Mucosa of stomach (tissue), 1 donor: Measurements from ENCODE around the gene RAP1A.
"Not testable (repeated sequence)": the region's sequence is repeated elsewhere in the genome, so short reads cannot be mapped to it uniquely, and the experiment has no call there.

Experiments used
- H3K27me3 ChIP-seq: one replicate; pipeline ENCODE4 v1.7.0; 2013; ENCODE audit warnings: mild to moderate bottlenecking, low read length; ENCODE audit not compliant: control insufficient read depth, insufficient read depth
- H3K36me3 ChIP-seq: one replicate; pipeline ENCODE4 v1.7.0; 2013; ENCODE audit warnings: low read length; ENCODE audit not compliant: control insufficient read depth, insufficient read depth
- H3K4me1 ChIP-seq: one replicate; pipeline ENCODE4 v1.7.0; 2013; ENCODE audit warnings: mild to moderate bottlenecking, low read length; ENCODE audit not compliant: control insufficient read depth, insufficient read depth
- H3K4me3 ChIP-seq: one replicate; pipeline ENCODE4 v1.7.0; 2013; ENCODE audit warnings: low read length
- H3K9ac ChIP-seq: one replicate; pipeline ENCODE4 v1.7.0; 2013; ENCODE audit warnings: mild to moderate bottlenecking, low read length, moderate library complexity
- H3K9me3 ChIP-seq: one replicate; pipeline ENCODE4 v1.7.0; 2013; ENCODE audit warnings: mild to moderate bottlenecking, low read length, moderate library complexity; ENCODE audit not compliant: control insufficient read depth
- donor health status: Pancreatic carcinoma.

RAP1A gene

GRCh38 chr1:111738133-111738435 lies 118.5 kb downstream of the RAP1A start:
- H3K4me3 ChIP-seq: peak overlapping the region; percentile 51
- H3K9me3 ChIP-seq: no peaks in the 10 kb centered on the region
- no peaks in the 10 kb centered on the region for H3K36me3 ChIP-seq
- H3K27me3 ChIP-seq: peaks cover 42% of the 10 kb centered on the region
- peaks cover 37% of the 10 kb centered on the region for H3K4me1 ChIP-seq
- peak overlapping the region; percentile 64 for H3K9ac ChIP-seq

- H3K36me3 ChIP-seq: no peaks in the 10 kb centered on the region
- peaks cover 32% of the 10 kb centered on the region for H3K4me1 ChIP-seq
- peak overlapping the region; percentile 51 for H3K4me3 ChIP-seq
- H3K9ac ChIP-seq: peak overlapping the region; percentile 64
- no peaks in the 10 kb centered on the region for H3K9me3 ChIP-seq
- peaks cover 42% of the 10 kb centered on the region for H3K27me3 ChIP-seq
Measured at GRCh38 chr1:111738436-111739193, 119.0 kb downstream of the RAP1A start.

GRCh38 chr1:111739194-111739924 lies 119.8 kb downstream of the RAP1A start, which contains the start of gene INKA2:
Gene INKA2 (minus strand): TSS chr1:111739395. CDS start chr1:111739242, 153 bp downstream.
- Histone ChIP-seq H3K27me3 (peaks cover 42% of the 10 kb centered on the region), H3K9ac (peak within 1 kb of the TSS; percentile 64), H3K4me1 (peaks cover 25% of the 10 kb centered on the region)

GRCh38 chr1:111739925-111740765 lies 120.6 kb downstream of the RAP1A start:
- Histone ChIP-seq H3K4me3 (peak overlapping the region; percentile 51), H3K36me3 (no peaks in the 10 kb centered on the region), H3K4me1 (peaks cover 21% of the 10 kb centered on the region), H3K9ac (peak overlapping the region; percentile 39), H3K9me3 (no peaks in the 10 kb centered on the region), H3K27me3 (peaks cover 42% of the 10 kb centered on the region)

More at GRCh38 chr1:111739194-111739924, 119.8 kb downstream of the RAP1A start, which contains the start of gene INKA2:
- Histone ChIP-seq H3K36me3 (no peaks in the 10 kb centered on the region), H3K9me3 (no peaks in the 10 kb centered on the region), H3K4me3 (peak within 1 kb of the TSS; percentile 51)

- Histone ChIP-seq H3K27me3 (peaks cover 42% of the 10 kb centered on the region), H3K4me1 (peaks cover 14% of the 10 kb centered on the region)
- not testable (repeated sequence) for H3K36me3 ChIP-seq, H3K9ac ChIP-seq, H3K9me3 ChIP-seq, H3K4me3 ChIP-seq
Measured at GRCh38 chr1:111742292-111742691, 122.7 kb downstream of the RAP1A start.

GRCh38 chr1:111742938-111743549 lies 123.5 kb downstream of the RAP1A start:
- Histone ChIP-seq H3K9ac (no peak overlapping the region), H3K4me3 (no peak overlapping the region)

GRCh38 chr1:111743679-111744101 lies 124.1 kb downstream of the RAP1A start:
- Histone ChIP-seq H3K4me3 (no peak overlapping the region), H3K9me3 (no peaks in the 10 kb centered on the region), H3K4me1 (peaks cover 9% of the 10 kb centered on the region), H3K9ac (no peak overlapping the region), H3K27me3 (peaks cover 34% of the 10 kb centered on the region), H3K36me3 (no peaks in the 10 kb centered on the region)

More at GRCh38 chr1:111742938-111743549, 123.5 kb downstream of the RAP1A start:
- Histone ChIP-seq H3K9me3 (no peaks in the 10 kb centered on the region), H3K4me1 (peaks cover 12% of the 10 kb centered on the region), H3K36me3 (no peaks in the 10 kb centered on the region), H3K27me3 (peaks cover 37% of the 10 kb centered on the region)

- Histone ChIP-seq H3K4me3 (no peak overlapping the region), H3K36me3 (no peaks in the 10 kb centered on the region), H3K27me3 (peaks cover 20% of the 10 kb centered on the region), H3K4me1 (no peaks in the 10 kb centered on the region), H3K9ac (no peak overlapping the region), H3K9me3 (no peaks in the 10 kb centered on the region)
Measured at GRCh38 chr1:111745675-111746613, 126.4 kb downstream of the RAP1A start.

- Histone ChIP-seq H3K36me3 (no peaks in the 10 kb centered on the region), H3K4me3 (no peak overlapping the region), H3K4me1 (no peaks in the 10 kb centered on the region), H3K9me3 (no peaks in the 10 kb centered on the region), H3K9ac (no peak overlapping the region), H3K27me3 (peaks cover 13% of the 10 kb centered on the region)
Measured at GRCh38 chr1:111746614-111746999, 127.0 kb downstream of the RAP1A start.

GRCh38 chr1:111747282-111747734 lies 127.7 kb downstream of the RAP1A start:
- Histone ChIP-seq H3K9ac (no peak overlapping the region), H3K4me1 (no peaks in the 10 kb centered on the region), H3K4me3 (no peak overlapping the region), H3K27me3 (peaks cover 6% of the 10 kb centered on the region), H3K36me3 (no peaks in the 10 kb centered on the region), H3K9me3 (no peaks in the 10 kb centered on the region)

- Histone ChIP-seq H3K4me3 (no peak overlapping the region), H3K9me3 (no peaks in the 10 kb centered on the region), H3K36me3 (no peaks in the 10 kb centered on the region), H3K27me3 (no peaks in the 10 kb centered on the region), H3K9ac (no peak overlapping the region), H3K4me1 (no peaks in the 10 kb centered on the region)
Measured at GRCh38 chr1:111747947-111748346, 128.4 kb downstream of the RAP1A start.
